Measurements from ENCODE around the gene ITGB1. TPM values are rescaled to one million over a fixed set of nuclear protein-coding genes. Genes with fewer than 3 reads are reported as not detected.

The ITGB1 gene
- total RNA-seq, 1 experiment from 2014 or later, result 317 TPM

GRCh38 chr10:32988604-32989003 is 30.6 kb upstream of the ITGB1 start:
- peaks cover 20% of the 10 kb centered on the region for H3K4me1 Mint-ChIP-seq
- CTCF ChIA-PET, result interaction anchor here (2.2 kb wide), 1 partner anchor 20 kb away, joined by 8 read pairs; no protein-coding TSS in a partner anchor
- TF ChIP-seq NFATC4 (CRISPR knock-in tag; IDR thresholded peaks at IDR 0.05) (no peak), CTCF (IDR thresholded peaks at IDR 0.05) (no peak), TEAD4 (CRISPR knock-in tag; IDR thresholded peaks at IDR 0.05) (no peak)
- TF ChIP-seq, protein P1, sequence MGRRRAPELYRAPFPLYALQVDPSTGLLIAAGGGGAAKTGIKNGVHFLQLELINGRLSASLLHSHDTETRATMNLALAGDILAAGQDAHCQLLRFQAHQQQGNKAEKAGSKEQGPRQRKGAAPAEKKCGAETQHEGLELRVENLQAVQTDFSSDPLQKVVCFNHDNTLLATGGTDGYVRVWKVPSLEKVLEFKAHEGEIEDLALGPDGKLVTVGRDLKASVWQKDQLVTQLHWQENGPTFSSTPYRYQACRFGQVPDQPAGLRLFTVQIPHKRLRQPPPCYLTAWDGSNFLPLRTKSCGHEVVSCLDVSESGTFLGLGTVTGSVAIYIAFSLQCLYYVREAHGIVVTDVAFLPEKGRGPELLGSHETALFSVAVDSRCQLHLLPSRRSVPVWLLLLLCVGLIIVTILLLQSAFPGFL (CRISPR knock-in tag; IDR thresholded peaks at IDR 0.05; ENCODE audit: borderline replicate concordance), result no peak
- TF ChIP-seq, protein P2, sequence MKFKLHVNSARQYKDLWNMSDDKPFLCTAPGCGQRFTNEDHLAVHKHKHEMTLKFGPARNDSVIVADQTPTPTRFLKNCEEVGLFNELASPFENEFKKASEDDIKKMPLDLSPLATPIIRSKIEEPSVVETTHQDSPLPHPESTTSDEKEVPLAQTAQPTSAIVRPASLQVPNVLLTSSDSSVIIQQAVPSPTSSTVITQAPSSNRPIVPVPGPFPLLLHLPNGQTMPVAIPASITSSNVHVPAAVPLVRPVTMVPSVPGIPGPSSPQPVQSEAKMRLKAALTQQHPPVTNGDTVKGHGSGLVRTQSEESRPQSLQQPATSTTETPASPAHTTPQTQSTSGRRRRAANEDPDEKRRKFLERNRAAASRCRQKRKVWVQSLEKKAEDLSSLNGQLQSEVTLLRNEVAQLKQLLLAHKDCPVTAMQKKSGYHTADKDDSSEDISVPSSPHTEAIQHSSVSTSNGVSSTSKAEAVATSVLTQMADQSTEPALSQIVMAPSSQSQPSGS (CRISPR knock-in tag; IDR thresholded peaks at IDR 0.05; ENCODE audit: borderline replicate concordance, low read depth), result no peak
- peaks cover 7% of the 10 kb centered on the region; the same call in 1 of the 2 replicates for H3K36me3 Mint-ChIP-seq
- no peak overlapping the region for H3K27ac Mint-ChIP-seq
- H3K9me3 Mint-ChIP-seq, result peaks cover 18% of the 10 kb centered on the region
- H3K4me3 Mint-ChIP-seq, result no peak overlapping the region
- ATAC-seq (no peak), DNase-seq (ENCODE audit: low spot score) (no peak)
- H3K27me3 Mint-ChIP-seq (ENCODE audit: low read depth), result no peaks in the 10 kb centered on the region; the same call in 1 of the 2 replicates
- POLR2A ChIA-PET, result interaction anchor here (0.7 kb wide), 1 partner anchor 48 kb away, joined by 5 read pairs; no protein-coding TSS in a partner anchor

- CTCF ChIA-PET, result interaction anchor here (2.2 kb wide), 1 partner anchor 22 kb away, joined by 8 read pairs; no protein-coding TSS in a partner anchor
- Mint-ChIP-seq H3K27ac (no peak overlapping the region), H3K27me3 (ENCODE audit: low read depth) (no peaks in the 10 kb centered on the region; the same call in 1 of the 2 replicates), H3K36me3 (peaks cover 6% of the 10 kb centered on the region; the same call in 1 of the 2 replicates), H3K4me3 (no peak overlapping the region), H3K4me1 (peaks cover 35% of the 10 kb centered on the region), H3K9me3 (peaks cover 13% of the 10 kb centered on the region)
- DNase-seq (ENCODE audit: low spot score), result no peak
- POLR2A ChIA-PET, result no interaction called here
- ATAC-seq, result no peak
- no peak for TF ChIP-seq MXD4 (CRISPR knock-in tag; IDR thresholded peaks at IDR 0.05; ENCODE audit: borderline replicate concordance)
- TF ChIP-seq NFATC4 (CRISPR knock-in tag; IDR thresholded peaks at IDR 0.05), result no peak
- no peak for TF ChIP-seq KAT7 (CRISPR knock-in tag; IDR thresholded peaks at IDR 0.05; ENCODE audit: borderline replicate concordance)
- TF ChIP-seq, protein P3, sequence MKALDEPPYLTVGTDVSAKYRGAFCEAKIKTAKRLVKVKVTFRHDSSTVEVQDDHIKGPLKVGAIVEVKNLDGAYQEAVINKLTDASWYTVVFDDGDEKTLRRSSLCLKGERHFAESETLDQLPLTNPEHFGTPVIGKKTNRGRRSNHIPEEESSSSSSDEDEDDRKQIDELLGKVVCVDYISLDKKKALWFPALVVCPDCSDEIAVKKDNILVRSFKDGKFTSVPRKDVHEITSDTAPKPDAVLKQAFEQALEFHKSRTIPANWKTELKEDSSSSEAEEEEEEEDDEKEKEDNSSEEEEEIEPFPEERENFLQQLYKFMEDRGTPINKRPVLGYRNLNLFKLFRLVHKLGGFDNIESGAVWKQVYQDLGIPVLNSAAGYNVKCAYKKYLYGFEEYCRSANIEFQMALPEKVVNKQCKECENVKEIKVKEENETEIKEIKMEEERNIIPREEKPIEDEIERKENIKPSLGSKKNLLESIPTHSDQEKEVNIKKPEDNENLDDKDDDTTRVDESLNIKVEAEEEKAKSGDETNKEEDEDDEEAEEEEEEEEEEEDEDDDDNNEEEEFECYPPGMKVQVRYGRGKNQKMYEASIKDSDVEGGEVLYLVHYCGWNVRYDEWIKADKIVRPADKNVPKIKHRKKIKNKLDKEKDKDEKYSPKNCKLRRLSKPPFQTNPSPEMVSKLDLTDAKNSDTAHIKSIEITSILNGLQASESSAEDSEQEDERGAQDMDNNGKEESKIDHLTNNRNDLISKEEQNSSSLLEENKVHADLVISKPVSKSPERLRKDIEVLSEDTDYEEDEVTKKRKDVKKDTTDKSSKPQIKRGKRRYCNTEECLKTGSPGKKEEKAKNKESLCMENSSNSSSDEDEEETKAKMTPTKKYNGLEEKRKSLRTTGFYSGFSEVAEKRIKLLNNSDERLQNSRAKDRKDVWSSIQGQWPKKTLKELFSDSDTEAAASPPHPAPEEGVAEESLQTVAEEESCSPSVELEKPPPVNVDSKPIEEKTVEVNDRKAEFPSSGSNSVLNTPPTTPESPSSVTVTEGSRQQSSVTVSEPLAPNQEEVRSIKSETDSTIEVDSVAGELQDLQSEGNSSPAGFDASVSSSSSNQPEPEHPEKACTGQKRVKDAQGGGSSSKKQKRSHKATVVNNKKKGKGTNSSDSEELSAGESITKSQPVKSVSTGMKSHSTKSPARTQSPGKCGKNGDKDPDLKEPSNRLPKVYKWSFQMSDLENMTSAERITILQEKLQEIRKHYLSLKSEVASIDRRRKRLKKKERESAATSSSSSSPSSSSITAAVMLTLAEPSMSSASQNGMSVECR (CRISPR knock-in tag; IDR thresholded peaks at IDR 0.05; ENCODE audit: borderline replicate concordance), result no peak
- TF ChIP-seq FOXJ3 (CRISPR knock-in tag; IDR thresholded peaks at IDR 0.05; ENCODE audit: borderline replicate concordance), result no peak
- TF ChIP-seq ZNF425 (CRISPR knock-in tag; conservative IDR thresholded peaks at IDR 0.05), result no peak
- TF ChIP-seq CDX4 (CRISPR knock-in tag; IDR thresholded peaks at IDR 0.05; ENCODE audit: borderline replicate concordance), result no peak
- no peak for TF ChIP-seq SMAD3 (CRISPR knock-in tag; IDR thresholded peaks at IDR 0.05; ENCODE audit: borderline replicate concordance)
- TF ChIP-seq ZNF416 (CRISPR knock-in tag; IDR thresholded peaks at IDR 0.05), result no peak
- TF ChIP-seq OVOL2 (CRISPR knock-in tag; IDR thresholded peaks at IDR 0.05; ENCODE audit: borderline replicate concordance), result no peak
- no peak for TF ChIP-seq E2F4 (CRISPR knock-in tag; IDR thresholded peaks at IDR 0.05; ENCODE audit: borderline replicate concordance, low read depth)
- TF ChIP-seq ZBTB21 (CRISPR knock-in tag; IDR thresholded peaks at IDR 0.05; ENCODE audit: borderline replicate concordance), result no peak
- no peak for TF ChIP-seq GTF2I (CRISPR knock-in tag; conservative IDR thresholded peaks at IDR 0.05)
- no peak for TF ChIP-seq TEAD4 (CRISPR knock-in tag; IDR thresholded peaks at IDR 0.05)
- TF ChIP-seq, protein P4, sequence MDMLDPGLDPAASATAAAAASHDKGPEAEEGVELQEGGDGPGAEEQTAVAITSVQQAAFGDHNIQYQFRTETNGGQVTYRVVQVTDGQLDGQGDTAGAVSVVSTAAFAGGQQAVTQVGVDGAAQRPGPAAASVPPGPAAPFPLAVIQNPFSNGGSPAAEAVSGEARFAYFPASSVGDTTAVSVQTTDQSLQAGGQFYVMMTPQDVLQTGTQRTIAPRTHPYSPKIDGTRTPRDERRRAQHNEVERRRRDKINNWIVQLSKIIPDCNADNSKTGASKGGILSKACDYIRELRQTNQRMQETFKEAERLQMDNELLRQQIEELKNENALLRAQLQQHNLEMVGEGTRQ (CRISPR knock-in tag; IDR thresholded peaks at IDR 0.05), result no peak
- no peak for TF ChIP-seq FOXK1 (CRISPR knock-in tag; IDR thresholded peaks at IDR 0.05)
- no peak for TF ChIP-seq MYBL2 (CRISPR knock-in tag; IDR thresholded peaks at IDR 0.05)
Measured at GRCh38 chr10:32987172-32987571, 29.1 kb upstream of the ITGB1 start.

Data from WTC11 (cell line).